ENCODE data around the gene WHRN.

The WHRN gene

DNA sequence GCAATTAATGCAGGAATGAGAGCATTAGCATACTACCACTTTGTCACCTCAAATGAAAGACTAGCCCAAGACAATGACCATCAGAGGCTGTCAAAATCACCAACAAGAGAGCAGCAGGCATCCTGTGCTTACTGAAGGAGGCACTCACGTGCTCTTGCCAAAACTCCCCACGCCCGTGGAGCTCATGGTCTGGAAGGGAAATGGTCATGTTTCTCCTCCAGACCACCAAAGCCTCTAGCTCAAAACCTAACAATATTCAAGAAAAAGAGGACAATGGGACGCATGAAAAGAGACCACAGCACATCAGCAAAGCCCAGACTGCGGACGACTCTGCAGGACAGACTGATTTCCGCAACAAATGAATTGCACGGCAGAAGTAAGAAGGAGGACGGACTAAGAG is 130.3 kb downstream of the WHRN start:
- DNase-seq, result no peak

DNA sequence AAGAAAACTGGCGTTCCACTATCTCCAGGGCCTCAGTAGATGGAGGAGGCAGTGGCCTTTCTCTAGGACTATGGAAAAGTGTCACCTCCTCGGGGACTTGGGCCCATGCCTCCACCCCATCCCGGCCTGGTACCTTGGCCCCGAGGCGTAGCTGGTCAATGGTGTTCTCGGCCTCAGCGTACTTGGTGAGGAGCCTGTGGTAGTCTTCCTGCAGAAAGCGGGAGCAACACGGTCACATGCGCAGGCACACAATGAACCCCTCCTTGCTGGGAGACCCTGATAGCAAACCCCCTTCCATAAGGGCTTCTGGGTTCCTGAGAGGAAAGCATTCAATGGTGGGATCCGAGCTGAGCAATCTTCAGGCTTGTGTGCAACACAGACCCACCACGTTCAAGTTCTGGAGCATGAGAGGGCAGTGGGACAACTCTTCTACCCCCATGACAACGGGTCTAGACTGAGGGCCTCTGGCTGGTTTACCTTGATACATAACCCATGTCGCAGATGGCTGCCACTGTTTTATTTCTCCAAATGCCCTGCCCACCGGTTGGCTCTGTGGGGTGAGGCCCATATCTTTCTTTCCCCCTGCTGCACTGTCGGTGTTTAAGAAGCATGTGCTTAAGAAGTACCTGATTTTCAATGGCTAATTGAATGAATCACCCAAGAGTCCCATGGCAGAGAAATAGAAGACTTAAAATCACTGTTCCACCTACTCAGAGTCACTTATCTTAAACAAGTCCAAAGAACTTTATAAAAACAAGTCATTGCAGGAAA is 131.1 kb downstream of the WHRN start:
- DNase-seq, result no peak

DNA sequence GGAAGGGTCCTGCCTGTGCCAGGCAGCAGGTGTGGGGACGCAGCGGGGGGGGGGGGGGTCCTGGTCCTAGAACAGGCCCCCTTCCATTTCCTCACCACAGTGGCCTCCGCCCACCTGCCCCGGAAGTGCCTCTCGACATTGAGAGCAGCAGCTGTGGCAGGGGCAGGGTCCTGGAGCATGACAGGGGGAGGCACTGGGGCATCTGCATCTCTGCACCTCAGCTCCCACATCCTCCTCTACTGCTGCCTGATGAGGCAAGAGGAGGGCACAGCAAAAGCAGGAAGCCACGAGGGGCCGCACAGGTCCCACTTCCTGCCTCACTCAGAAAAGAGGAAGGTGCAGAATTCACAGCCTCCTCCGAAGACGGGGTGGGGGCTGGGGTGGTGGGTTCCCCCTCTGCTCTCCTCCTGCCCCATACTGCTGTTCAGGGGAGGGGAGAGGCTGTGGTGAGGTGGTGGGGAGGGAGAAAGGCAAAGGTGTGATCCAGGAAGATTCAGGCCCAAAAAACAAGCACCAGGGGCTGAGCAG is 132.3 kb downstream of the WHRN start:
- DNase-seq, result peak; percentile 88

DNA sequence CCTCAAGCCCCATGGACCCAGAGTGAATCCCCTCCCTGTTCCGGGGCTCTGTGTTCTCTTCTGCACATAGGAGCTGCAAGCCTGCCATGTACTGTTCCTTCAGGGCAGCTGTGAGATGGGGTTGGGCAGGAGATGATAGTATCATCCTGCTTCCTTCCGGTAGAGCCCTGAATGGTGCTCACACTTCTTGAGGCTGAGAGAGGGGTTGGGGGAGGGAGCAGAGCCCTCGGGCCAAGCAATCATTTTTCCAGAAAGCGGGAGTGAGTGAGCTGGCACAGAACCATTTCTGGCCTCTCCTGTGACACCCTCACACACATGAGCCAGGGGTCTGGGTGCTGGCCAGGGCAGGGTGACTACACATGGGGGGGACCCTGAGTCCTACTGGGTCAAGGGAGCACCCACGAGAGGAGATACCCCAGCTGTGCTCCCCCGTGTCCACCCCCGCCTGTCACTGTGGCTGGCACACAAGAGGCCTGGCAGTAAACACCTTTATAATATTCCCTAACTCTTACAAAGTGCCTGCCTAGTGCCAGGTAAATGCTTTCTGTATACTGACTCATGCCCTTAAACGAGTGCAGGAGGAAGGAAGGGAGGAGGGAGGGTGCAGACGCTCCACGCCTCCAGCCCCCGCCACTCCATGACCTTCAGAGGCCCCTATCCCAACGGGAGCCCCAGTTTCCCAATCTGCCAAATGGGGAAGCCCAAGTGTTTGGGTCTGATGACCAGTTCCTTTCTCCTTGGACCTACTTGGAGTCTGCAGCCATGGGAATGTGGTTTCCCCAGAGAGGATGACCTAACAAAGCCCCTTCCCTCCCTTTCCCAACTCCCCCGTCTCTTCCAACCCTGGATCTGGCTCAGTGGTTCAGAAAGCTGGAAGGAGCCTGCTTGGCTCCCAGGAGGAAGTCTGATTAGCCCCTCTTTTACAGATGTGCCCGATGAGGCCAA is 133.0 kb downstream of the WHRN start:
- DNase-seq, result peak; percentile 68

DNA sequence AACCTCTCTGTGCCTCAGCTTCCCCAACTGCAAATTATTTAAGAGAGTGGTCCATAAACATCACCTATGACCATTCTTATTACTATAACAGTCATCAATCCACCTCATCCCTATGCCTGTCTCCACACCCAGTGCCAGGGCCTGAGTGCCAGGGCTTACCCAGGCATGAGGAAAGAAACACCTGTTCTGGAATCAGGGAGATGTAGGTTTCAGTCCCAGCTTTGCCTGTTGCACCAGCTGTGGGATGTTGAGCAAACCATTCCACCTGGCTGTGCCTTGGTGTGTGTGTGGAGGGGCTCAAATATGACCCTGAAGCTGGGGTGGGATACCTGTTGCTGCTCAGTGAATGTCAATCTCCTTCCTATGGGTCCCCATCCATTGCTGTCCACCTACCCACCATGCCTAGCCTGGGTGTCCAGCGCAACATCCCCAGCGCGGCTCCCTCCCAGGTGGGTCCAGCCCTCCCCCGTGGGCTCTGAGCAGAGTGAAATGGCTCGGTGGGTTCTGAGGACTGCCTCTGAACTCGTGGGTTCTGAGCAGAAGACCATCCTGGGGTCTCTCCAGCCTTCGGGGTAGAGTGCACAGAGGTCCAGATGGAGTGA is 133.8 kb downstream of the WHRN start:
- no peak for DNase-seq

DNA sequence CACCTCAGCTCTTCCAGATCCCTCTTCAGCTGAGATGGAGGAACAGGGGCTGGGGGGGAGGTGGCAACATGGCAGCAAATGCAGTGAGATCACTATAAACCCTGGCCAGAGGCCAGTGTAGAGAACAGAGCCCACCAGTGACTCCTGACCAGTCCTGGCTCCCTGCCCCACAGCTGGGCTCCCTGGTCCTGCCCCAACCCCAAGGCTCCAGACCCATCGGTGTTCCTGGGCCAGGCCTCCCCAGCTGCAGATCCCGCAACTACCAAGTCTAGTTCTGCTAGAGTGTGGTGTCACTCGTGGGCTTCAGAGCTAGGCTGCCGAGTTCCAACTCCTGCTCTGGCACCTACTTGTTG is 134.3 kb downstream of the WHRN start:
- DNase-seq, result no peak

DNA sequence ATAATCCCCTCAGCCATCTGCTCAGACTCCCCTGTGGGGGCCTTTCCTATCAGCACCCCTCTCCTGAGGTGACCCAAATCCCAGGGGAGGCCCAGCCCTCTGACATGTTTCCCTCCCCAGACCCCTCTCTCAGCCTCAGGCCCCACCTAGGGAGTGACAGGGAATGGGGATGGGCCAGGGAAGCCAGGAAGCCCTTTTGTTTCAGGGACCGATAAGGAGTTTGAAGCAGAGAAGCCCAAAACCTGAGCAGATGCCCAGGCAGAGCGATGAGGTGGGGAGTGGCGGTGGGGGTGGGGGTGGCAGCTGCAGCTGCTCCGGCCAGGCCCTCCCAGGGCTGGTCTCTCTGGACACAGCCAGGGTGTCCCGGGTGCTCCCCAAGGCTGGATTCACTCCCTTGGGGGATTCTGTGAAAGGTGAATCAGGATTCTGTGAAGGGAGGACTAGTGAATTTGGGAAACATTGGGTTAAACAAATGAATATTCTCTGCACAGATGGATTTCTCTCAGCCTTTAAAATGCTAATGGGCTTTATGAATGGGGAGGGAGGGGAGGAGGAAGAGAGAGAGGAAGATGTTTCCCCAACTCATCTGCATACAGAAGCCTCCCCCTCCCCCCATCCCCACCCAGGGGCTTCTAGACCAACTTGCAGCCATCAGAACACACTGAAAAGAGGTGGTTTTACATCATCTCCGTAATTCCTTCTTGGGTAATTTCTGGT is 134.9 kb downstream of the WHRN start:
- DNase-seq, result no peak

DNA sequence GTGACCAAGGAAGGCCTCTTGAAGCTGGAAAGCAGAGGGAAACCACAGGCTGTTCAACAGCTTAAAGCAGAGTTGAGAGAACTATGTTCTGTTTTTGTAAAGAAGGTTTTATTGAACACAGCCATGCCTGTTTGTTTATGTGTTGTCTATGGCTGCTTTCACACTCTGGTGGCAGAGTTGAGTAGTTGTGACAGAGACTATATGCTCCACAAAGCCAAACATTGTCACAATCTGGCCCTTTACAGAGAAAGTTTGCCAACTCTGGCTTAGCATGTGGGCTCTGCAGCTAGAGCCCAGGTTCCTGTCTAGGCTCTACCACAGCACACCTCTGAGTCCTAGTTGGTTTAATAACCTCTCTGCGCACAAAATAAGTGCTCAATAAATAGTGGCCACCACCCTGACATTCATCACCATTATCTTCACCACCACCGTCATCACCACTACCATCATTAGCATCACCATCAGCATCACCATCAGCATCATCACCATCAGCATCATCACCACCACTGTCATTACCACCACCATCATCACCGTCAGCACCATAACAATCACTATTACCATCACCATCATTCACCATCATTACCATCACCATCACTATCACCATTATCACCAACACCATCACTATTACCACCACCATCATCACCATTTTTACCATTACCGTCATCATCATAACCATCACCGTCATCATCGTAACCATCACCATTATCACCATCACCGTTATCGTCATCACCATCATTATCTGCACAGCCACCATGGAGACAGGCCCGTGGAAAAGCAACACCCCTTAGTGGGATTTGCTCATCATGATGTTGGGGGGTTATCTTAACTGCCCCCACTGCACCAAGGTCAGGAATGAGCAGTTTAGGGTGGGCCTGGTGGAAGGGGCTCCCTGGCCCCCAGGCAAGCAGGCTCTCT is 135.8 kb downstream of the WHRN start:
- no peak for DNase-seq

DNA sequence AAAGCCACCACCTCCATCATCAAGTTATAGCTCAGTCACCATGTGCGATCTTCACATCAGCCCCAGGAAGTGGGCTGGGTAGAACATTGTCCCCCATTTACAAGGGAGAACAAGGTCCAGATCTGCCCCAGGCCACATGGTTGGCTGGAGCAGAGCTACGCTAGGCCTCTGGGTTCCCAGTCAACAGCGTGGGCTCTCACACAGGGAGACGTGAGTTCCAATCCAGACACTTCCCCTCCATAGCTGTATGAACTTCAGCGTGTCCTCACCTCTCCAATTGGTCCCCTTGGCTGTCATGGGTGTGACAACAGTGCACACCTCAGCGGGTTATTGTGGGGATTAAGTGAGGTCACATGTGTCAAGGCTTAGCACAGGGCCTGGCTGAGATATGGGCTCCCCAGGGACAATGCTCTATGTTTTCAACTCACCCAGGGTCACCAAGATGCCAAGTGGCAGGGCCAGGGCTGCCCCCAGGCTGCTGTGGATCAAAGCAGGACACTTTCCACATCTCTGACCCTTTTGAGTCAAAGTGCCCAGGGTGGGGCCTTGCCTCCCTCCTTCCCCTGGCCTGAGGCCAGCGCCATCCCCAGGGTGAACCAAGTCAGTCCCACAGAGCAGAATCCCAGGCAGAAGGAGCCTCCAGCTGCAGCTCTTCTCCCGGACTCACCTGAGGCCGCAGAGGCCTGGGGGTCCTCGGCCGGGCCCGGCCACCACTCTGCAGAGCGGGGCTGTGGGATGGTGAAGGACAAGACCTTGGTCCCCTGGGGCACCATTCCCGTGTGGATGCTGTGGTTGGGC is 137.3 kb downstream of the WHRN start:
- DNase-seq, result no peak

DNA sequence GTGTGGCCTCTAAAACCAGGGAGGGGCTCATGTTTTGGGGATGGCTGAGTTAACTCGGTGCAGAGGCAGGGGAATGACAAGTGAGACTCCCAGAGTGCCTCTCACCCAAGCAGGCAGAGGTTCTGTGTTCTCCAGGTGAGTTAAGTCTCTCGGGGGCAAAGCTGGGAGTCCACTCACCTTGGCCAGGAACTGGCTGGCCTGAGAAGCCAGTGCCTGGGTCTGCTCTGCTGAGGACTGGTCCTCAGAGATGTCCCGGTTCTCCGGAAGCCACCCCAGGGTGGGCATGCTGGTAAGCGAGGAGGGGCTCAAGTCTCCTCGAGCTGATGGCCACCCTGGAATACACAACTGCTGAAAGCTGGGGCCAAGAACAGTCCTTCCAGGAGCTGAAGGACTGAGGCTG is 137.9 kb downstream of the WHRN start:
- no peak for DNase-seq

DNA sequence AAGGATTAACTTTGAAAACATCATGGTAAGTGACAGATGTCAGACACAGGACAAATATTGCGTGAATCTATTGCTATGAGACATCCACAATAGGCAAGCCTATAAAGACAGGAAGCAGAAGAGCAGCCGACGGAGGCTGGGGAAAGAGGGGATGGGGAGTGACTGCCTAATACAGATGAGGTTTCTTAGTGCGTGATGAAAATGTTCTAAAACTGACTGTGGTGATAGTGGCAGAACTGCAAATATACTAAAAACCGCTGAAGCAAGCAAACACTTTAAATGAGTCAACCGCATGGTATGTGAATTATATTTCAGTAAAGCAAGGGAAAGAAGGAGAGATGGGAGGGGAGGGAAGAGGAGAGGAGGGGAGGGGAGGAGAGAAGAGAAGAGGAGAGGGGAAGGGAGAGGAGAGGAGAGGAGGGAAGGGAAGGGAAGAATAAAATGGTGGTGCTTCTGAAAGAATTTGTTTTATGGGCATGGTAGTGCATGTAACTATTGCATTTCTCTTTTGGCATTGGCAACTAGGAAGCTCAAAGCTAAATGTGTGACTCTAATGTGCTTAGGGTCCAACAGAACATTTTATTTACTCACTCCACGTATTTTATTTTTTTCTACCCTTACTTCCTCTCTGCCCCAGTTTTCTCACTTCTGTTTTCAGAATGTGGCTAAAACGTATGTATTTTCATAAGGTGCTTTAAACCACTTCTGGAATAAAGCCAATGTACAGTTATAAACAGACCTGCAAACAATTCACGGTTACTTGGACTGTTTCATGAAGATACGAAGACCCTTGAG is 138.7 kb downstream of the WHRN start:
- DNase-seq, result peak; percentile 70

DNA sequence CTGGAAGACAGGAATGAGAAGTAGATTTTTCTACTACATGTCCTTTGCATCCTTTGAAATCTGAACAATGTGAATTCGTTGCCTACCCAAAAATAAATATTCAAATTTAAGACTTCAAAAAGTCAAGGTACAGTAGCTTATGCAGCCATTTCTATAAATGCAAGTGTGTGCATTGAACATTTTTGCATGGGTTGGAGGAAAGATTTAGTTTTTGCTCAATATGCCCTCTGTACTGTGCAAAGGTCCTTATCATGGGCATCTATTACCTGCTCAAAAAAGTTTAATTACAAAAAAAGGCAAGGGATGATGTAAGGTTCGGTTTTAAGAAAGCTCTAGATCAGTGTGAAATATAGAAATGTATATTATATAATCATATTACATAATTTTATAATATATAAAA is 140.1 kb downstream of the WHRN start:
- no peak for DNase-seq

DNA sequence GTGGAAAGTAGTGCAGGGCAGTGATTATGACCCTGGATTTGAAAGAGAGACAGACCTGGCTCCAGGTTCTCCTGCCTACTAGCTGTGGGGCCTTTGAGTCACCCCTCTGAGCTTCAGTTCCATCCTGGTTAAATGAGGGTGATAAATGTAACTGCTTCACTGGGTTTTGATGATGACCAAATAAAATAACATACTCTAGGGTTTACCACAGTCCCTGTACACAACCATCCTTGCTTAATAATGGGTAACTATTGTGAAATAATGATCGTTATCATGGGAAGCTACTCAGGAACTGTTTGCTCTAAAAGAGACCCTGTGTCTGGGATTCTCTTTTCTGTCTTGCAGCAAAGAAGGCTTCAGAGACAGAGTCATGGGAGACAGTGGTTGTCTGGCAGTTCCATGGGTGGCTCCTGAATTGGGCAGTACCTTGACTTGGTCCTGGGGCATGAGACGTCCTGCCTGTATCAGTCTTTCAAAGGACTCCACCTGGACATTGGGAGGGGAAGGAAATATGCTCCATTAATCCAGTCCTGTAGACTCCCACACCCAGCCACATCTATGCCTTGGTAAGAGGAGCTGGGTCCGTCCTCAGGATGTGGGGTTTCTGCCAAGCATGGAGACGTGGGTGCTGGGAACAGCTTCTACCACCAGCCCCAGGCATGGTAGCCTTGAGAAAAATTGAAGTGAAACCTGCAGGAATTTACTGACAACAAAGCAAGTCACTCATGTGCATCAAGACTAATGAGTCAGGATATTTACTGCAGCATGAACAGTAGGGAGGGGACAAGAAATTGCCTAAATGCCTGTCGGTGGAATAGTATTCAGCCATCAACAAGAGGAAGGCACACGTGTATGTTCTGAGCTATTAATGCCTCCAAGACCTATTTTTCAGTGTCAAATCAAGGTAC is 140.9 kb downstream of the WHRN start:
- peak; percentile 66 for DNase-seq

DNA sequence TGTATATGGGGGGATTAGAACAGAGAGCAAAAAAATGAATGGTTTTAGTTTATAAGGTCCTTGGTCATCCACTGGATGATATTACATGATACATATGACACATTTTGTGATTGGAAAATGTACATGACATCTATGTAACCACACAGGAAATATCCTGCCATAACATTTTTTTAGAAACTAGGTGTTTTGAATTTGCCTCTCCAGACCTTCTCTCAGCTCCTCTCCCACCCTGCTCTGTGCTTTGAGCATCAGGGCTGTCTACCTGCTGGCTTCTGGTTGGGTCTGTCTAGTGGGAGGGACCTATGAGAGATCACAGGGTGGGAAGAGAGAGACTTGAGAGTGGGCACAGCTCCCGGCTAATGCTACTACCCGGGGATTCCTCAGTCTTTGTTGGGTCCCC is 141.8 kb downstream of the WHRN start:
- no peak for DNase-seq

DNA sequence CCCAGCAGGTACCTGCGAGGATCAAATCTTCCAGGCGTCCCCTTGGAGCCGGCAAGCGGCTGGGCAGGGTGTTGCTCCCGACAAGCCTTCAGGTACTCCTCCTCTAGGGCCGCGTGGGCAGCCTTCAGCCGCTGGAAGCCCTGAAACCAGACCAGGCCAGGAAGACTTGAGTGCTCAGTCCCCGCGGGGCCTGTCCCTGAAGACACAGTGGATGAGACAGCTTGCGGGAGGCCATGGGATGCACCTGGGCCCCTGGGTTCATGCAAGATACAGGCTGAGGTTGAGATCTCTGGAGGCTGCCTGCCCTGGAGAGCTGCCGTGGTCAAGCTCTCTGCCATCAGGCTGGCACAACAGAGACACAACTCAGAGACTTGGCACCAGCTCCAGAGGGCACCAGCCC is 142.9 kb downstream of the WHRN start:
- no peak for DNase-seq

DNA sequence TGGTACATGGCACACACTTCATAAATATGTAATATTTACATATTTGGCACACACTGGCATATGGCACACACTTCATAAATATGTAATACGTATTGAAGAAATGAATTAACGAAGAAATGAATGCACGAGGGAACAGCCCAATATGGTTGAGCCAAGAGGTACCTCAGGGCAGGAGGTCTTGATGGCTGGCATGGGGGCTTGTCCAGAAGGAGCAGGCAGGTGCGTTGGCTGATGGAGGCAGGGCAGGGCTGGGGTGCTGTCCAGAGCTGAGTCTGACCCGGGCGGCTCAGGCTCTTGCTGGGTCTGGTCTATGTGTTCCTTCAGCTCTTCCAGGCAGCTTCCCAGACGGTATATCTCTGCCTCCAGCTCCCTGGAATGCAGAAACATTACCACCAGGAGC is 143.7 kb downstream of the WHRN start:
- no peak for DNase-seq

DNA sequence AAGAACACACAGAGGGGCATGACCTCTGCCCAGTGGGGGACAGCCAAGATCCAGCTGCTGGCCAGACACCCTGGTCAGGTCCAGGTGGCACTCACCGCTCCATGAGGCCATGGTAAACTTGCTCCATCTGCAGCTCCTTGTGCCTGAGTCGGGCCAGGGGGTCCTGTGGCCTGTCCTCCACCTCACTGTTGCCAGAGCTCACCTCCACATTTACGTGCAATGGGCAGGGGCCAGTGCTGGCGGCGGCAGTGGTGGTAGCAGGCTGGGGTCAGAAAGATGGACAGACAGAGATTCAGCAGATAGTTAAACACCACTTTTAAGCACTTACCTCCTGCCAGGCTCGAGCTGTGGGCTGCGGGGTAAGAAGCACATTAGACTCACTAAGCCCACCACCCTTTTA is 145.5 kb downstream of the WHRN start:
- DNase-seq, result no peak

DNA sequence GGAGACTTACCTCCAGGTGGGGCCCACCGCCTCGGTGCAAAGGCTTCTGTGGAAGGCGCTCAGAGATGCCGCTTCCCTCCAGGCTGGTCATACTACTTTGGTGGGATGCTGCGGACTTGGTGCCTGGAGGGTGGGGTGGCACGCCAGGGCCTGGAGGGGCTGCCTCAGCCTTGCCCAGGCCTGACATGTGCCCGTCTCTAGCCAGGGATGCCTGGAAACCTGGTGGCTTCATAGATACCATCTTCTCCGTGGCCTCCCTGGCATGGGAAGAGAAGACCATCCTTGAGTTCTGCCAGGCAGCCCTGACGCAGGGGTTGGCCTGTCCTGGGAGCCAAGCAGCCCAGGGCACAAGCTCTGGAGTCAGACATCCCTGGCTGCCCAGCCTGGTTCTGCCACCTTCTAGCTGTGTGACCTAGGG is 147.4 kb downstream of the WHRN start:
- DNase-seq, result no peak

DNA sequence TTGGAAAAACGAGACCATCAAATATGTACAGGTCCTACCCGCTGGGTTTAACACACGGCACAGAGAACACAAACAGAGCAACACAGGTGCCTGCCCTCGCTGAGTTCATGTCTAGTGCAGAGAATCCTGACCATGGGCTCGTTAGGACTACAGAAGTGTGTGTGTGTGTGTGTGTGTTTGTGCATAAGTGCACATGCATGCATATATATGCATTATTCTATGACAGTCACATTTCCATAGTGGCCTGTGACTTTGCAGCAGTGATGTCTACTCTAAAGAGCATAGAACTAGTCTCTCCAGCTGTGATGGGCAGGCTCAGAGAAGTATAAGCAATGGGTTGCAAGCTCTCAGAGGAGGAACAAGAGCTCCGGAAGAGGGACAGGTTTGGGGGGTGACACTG is 147.9 kb downstream of the WHRN start:
- no peak for DNase-seq
